Activated CD8-positive, alpha-beta memory T cell treated with anti-CD3 and anti-CD28 coated beads for 1 hour (primary cell): Measurements from ENCODE around the gene HTD2.
A peak's percentile ranks its signal among the peaks of the same experiment; 100 is the strongest.

Source experiments
- DNase-seq, 2 donors: peaks; one replicate each; pipeline ENCODE4 v3.0.0-alpha.2; 2020; ENCODE audit warnings: low read depth in 1 of 2; ENCODE audit errors: extremely low read depth in 1 of 2

The HTD2 gene

GRCh38 chr3:58291671-58292338 lies 14.5 kb upstream of the HTD2 start:
- DNase-seq = no peak

- DNase-seq = no peak
These were observed 13.5 kb upstream of the HTD2 start for GRCh38 chr3:58292866-58293265.

GRCh38 chr3:58293516-58293915 lies 12.8 kb upstream of the HTD2 start:
- no peak for DNase-seq

GRCh38 chr3:58296269-58296668 lies 10.1 kb upstream of the HTD2 start:
- no peak for DNase-seq

GRCh38 chr3:58296843-58297242 lies 9.5 kb upstream of the HTD2 start:
- DNase-seq = no peak

GRCh38 chr3:58298190-58298589 lies 8.1 kb upstream of the HTD2 start:
- DNase-seq = no peak

GRCh38 chr3:58299075-58299474 lies 7.2 kb upstream of the HTD2 start:
- DNase-seq = no peak

- no peak for DNase-seq
These were observed 6.3 kb upstream of the HTD2 start for GRCh38 chr3:58299839-58300516.

GRCh38 chr3:58307639-58308215 lies 1.4 kb downstream of the HTD2 start:
- DNase-seq = peak in 1 of 2 donors; percentile 14

- no peak for DNase-seq
These were observed 2.4 kb downstream of the HTD2 start for GRCh38 chr3:58308728-58309127.

- no peak for DNase-seq
These were observed 11.5 kb downstream of the HTD2 start for GRCh38 chr3:58317811-58318210.

GRCh38 chr3:58321791-58322190 lies 15.5 kb downstream of the HTD2 start:
- no peak for DNase-seq

GRCh38 chr3:58322793-58323192 lies 16.5 kb downstream of the HTD2 start:
- DNase-seq = no peak

GRCh38 chr3:58323529-58324390 lies 17.4 kb downstream of the HTD2 start:
- no peak for DNase-seq

- no peak for DNase-seq
These were observed 18.4 kb downstream of the HTD2 start for GRCh38 chr3:58324391-58325390.

- no peak for DNase-seq
These were observed 19.2 kb downstream of the HTD2 start for GRCh38 chr3:58325525-58325992.

- no peak for DNase-seq
These were observed 20.1 kb downstream of the HTD2 start for GRCh38 chr3:58326267-58326900.

- no peak for DNase-seq
These were observed 23.0 kb downstream of the HTD2 start for GRCh38 chr3:58329150-58329921.

- DNase-seq = no peak
These were observed 23.6 kb downstream of the HTD2 start for GRCh38 chr3:58329922-58330413.
